Kidney (tissue), 14 donors: ENCODE results near the gene EGFR. TPM values are rescaled to one million over a fixed set of nuclear protein-coding genes. Genes with fewer than 3 reads are reported as not detected.

Experiments used
- DNase-seq, 5 donors: peaks; one replicate each; pipeline ENCODE4 v3.0.0-alpha.2; 2013 to 2020
- FAIRE-seq: peaks from 2 replicates; lab custom pipeline; 2012; peaks lifted over from hg19 to GRCh38; lab: Jason Lieb, UNC
- H3K27ac ChIP-seq, 2 donors: one replicate each; pipeline ENCODE4 v1.7.0; 2013; ENCODE audit warnings: low read depth in 2 of 2, low read length in 2 of 2, inconsistent platforms in 1 of 2
- H3K27me3 ChIP-seq: one replicate; pipeline ENCODE4 v1.7.1; 2013; ENCODE audit warnings: low read length, inconsistent platforms; ENCODE audit not compliant: control insufficient read depth, insufficient read depth
- H3K36me3 ChIP-seq, 3 donors: one replicate each; pipeline versions ENCODE4 v1.7.0 to v1.7.1; 2013; ENCODE audit warnings: low read length in 3 of 3, control low read depth in 1 of 3, inconsistent platforms in 1 of 3; ENCODE audit not compliant: insufficient read depth in 3 of 3, control insufficient read depth in 2 of 3
- H3K4me1 ChIP-seq, 3 donors: one replicate each; pipeline versions ENCODE4 v1.7.0 to v1.7.1; 2013; ENCODE audit warnings: low read length in 3 of 3, inconsistent platforms in 1 of 3, low read depth in 1 of 3; ENCODE audit not compliant: control insufficient read depth in 2 of 3, insufficient read depth in 2 of 3
- H3K4me3 ChIP-seq, 3 donors: one replicate each; pipeline versions ENCODE4 v1.7.0 to v1.8.1; 2013; ENCODE audit warnings: low read length in 3 of 3, control low read depth in 1 of 3, inconsistent platforms in 1 of 3
- H3K9ac ChIP-seq, 3 donors: one replicate each; pipeline versions ENCODE4 v1.7.0 to v1.7.1; 2013; ENCODE audit warnings: low read length in 3 of 3, control low read depth in 1 of 3, inconsistent platforms in 1 of 3
- H3K9me3 ChIP-seq, 3 donors: one replicate each; pipeline versions ENCODE4 v1.7.0 to v1.7.1; 2013; ENCODE audit warnings: low read length in 3 of 3, control low read depth in 1 of 3, inconsistent platforms in 1 of 3; ENCODE audit not compliant: control insufficient read depth in 2 of 3, insufficient read depth in 1 of 3
- intact Hi-C: fragments of 100-400 bp; cut with DNase I; formaldehyde crosslinking; loops from one replicate; pipeline ENCODE4 v1.11.1; 2022
- polyA plus RNA-seq: library from polyadenylated mRNA; stranded (reverse); fragments of 350-450 nt; fragmentation: Illumina TruSeq; extraction: RNeasy Lipid Tissue Mini Kit (QIAGEN cat#74804); gene quantifications from one replicate; pipeline ENCODE4 v1.2.3, GENCODE V29; 2014; ENCODE audit warnings: low read depth, low replicate concordance; ENCODE audit not compliant: insufficient read depth
- total RNA-seq: library from RNA; stranded (reverse); fragmentation: NEBNext Ultra II Directional; extraction: Animal tissue kit (Norgen Biotek cat#: 25700); gene quantifications from one replicate; pipeline ENCODE4 v1.2.1, GENCODE V29; 2021
- TF ChIP-seq, protein P1 (sequence below): IDR thresholded peaks from 3 replicates; pipeline ENCODE4 v1.5.1; 2012; ENCODE audit warnings: mild to moderate bottlenecking, moderate library complexity, borderline replicate concordance; ENCODE audit not compliant: insufficient read depth; ENCODE audit errors: extremely low read depth
- donor health status: control.
- donor health status: control.
- donor health status: control.
- donor health status: control.
- donor health status: control.
- donor health status: DM: yes; HTN: yes; CAD: no.
- donor health status: Normal renal cell carcinoma (clear cell type).

The EGFR gene
- total and polyA plus RNA-seq, 2 donors from 2014 or later: 5.9 to 61.3 TPM

DNA sequence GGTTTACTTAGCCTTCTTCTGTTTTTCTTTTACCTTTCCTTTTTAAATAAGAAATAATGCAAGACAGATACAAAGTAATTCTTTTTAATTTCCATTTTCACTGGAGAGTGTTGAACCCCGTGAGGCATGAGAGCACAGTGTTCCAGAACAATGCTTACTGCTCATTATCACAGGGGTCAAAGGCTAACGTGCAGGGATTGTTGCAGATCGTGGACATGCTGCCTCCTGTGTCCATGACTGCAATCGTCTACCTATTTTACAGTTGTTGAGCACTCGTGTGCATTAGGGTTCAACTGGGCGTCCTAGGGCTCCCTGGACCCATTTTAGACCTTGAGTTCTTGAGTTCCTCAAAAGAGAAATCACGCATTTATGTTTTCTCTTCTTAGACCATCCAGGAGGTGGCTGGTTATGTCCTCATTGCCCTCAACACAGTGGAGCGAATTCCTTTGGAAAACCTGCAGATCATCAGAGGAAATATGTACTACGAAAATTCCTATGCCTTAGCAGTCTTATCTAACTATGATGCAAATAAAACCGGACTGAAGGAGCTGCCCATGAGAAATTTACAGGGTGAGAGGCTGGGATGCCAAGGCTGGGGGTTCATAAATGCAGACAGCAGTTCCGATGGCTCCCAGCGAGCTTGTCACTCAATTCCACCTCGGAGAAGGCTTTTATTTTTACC lies 124.2 kb downstream of the EGFR start:
- intact Hi-C loops: no loop called here

DNA sequence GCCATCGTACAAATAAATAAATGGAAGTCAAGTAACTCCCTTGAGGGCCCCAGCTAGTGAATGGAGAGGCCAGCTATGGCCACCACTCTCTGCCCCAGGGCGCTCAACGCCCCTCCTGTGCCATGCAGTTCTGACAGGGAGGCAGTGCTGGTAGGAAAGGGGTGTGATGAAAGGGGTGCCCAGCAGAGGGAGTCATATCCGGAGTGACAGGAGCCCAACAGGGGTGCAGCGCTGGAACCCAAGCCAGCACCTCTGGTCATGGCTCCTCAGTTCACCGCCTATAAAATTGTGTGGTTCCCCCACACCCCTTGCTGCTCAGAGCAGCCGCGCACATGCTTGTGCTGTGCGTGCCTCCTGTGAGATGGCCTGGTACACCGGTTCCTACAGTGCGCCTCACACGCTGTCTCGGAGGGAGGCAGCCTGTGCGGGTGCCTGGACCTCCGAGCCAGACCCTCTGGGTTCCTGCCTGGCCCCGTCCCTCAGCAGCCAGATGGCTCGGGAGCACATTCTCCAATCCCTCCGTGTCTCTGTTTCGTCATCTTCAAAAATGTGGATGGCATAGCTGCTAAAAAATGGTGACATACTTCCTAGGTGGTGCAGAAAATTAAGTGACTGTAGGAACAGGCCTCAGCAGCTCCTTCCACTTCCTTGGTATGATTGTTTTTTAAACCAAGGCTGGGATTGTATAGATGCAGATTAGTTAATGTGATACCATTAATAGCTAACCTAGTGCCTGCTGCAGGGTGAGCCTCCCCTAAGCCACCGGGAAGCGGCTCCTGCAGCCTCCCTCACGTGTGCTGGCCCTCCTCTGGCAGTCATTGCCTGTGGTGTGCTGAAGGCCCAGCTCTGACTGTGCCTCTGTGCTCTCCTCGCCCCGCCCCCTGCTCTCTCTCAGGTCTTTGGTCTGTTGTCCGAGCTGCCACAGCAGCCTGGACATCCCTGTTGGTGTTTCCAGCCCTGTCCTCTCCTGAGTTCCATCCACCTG lies 125.8 kb downstream of the EGFR start:
- no peaks in the 10 kb centered on the region for H3K27me3 ChIP-seq
- DNase-seq (peak; percentile 67 to 89 (median 73)), FAIRE-seq (no peak)
- no peak overlapping the region for H3K9ac ChIP-seq
- peaks cover 0 to 1% (median 0%) of the 10 kb centered on the region in 3 donors for H3K9me3 ChIP-seq
- H3K4me1 ChIP-seq: peaks cover 0 to 25% (median 13%) of the 10 kb centered on the region in 3 donors
- TF ChIP-seq, protein P1, sequence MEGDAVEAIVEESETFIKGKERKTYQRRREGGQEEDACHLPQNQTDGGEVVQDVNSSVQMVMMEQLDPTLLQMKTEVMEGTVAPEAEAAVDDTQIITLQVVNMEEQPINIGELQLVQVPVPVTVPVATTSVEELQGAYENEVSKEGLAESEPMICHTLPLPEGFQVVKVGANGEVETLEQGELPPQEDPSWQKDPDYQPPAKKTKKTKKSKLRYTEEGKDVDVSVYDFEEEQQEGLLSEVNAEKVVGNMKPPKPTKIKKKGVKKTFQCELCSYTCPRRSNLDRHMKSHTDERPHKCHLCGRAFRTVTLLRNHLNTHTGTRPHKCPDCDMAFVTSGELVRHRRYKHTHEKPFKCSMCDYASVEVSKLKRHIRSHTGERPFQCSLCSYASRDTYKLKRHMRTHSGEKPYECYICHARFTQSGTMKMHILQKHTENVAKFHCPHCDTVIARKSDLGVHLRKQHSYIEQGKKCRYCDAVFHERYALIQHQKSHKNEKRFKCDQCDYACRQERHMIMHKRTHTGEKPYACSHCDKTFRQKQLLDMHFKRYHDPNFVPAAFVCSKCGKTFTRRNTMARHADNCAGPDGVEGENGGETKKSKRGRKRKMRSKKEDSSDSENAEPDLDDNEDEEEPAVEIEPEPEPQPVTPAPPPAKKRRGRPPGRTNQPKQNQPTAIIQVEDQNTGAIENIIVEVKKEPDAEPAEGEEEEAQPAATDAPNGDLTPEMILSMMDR: peak; percentile 5
- intact Hi-C loops: no loop called here
- H3K27ac ChIP-seq: peak overlapping the region; percentile 49 to 59
- no peak overlapping the region for H3K4me3 ChIP-seq
- H3K36me3 ChIP-seq: peaks cover 3 to 14% (median 7%) of the 10 kb centered on the region in 3 donors

More for the DNA sequence above, 124.2 kb downstream of the EGFR start:
- Histone ChIP-seq H3K27ac (no peak overlapping the region), H3K9ac (no peak overlapping the region), H3K4me3 (no peak overlapping the region), H3K36me3 (peaks cover 3 to 14% (median 7%) of the 10 kb centered on the region in 3 donors), H3K27me3 (no peaks in the 10 kb centered on the region), H3K4me1 (peaks cover 0 to 25% (median 13%) of the 10 kb centered on the region in 3 donors), H3K9me3 (peaks cover 0 to 1% (median 0%) of the 10 kb centered on the region in 3 donors)
- no peak for FAIRE-seq
- DNase-seq: peak in 1 of 5 donors; percentile 19
- TF ChIP-seq, protein P1: no peak

DNA sequence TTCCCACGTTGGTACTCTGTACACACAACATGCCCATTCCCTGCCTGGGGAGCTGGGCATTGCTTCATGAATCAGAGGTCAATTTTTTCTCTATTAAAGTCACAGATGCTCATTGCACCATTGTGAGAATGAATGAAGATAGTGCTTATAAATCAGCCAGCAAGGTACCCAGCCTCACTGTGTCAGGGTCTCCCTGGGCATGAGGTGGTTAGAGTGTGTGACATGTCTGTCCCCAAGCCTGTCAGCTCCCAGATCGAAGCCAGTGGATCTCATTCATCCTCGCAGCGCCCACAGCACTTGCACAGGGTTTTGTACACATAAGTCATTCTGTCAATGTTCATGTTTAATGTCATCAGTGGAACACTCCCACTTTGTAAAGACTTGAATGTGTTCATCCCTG lies 126.8 kb downstream of the EGFR start:
- Histone ChIP-seq H3K4me1 (peaks cover 0 to 20% (median 13%) of the 10 kb centered on the region in 3 donors), H3K9me3 (peaks cover 0 to 1% (median 0%) of the 10 kb centered on the region in 3 donors), H3K36me3 (peaks cover 3 to 14% (median 7%) of the 10 kb centered on the region in 3 donors), H3K27ac (no peak overlapping the region), H3K9ac (no peak overlapping the region), H3K4me3 (no peak overlapping the region), H3K27me3 (no peaks in the 10 kb centered on the region)
- FAIRE-seq (no peak), DNase-seq (no peak)
- intact Hi-C loops: no loop called here
- TF ChIP-seq, protein P1: no peak
